HG03135 (cell line): ENCODE results near the gene PDE4D.

Source experiments
- ATAC-seq: cut with Tn5 transposase; IDR thresholded peaks from one replicate; pipeline ENCODE4 v1.9.1; 2021; ENCODE audit warnings: mild to moderate bottlenecking, moderate library complexity; ENCODE audit not compliant: unreplicated experiment

PDE4D gene

GRCh38 chr5:59562756-59563389 lies 330.7 kb downstream of the PDE4D start:
- peak; percentile 98 for ATAC-seq

- no peak for ATAC-seq
Observed at GRCh38 chr5:59560553-59560952, 333.0 kb downstream of the PDE4D start.

- no peak for ATAC-seq
Observed at GRCh38 chr5:59559847-59560246, 333.7 kb downstream of the PDE4D start.

GRCh38 chr5:59559323-59559722 lies 334.2 kb downstream of the PDE4D start:
- no peak for ATAC-seq

- no peak for ATAC-seq
Observed at GRCh38 chr5:59558501-59558900, 335.0 kb downstream of the PDE4D start.

GRCh38 chr5:59557572-59557971 lies 336.0 kb downstream of the PDE4D start:
- no peak for ATAC-seq

- no peak for ATAC-seq
Observed at GRCh38 chr5:59555596-59555995, 337.9 kb downstream of the PDE4D start.

GRCh38 chr5:59554501-59554900 lies 339.0 kb downstream of the PDE4D start:
- ATAC-seq, result no peak

GRCh38 chr5:59553992-59554391 lies 339.5 kb downstream of the PDE4D start:
- ATAC-seq, result no peak

GRCh38 chr5:59548807-59549357 lies 344.6 kb downstream of the PDE4D start:
- no peak for ATAC-seq

- no peak for ATAC-seq
Observed at GRCh38 chr5:59547731-59548130, 345.8 kb downstream of the PDE4D start.

GRCh38 chr5:59544573-59544972 lies 349.0 kb downstream of the PDE4D start:
- no peak for ATAC-seq

- ATAC-seq, result no peak
Observed at GRCh38 chr5:59543821-59544442, 349.6 kb downstream of the PDE4D start.

- no peak for ATAC-seq
Observed at GRCh38 chr5:59542851-59543820, 350.4 kb downstream of the PDE4D start.

GRCh38 chr5:59542306-59542705 lies 351.2 kb downstream of the PDE4D start:
- ATAC-seq, result no peak

GRCh38 chr5:59540366-59540765 lies 353.2 kb downstream of the PDE4D start:
- no peak for ATAC-seq

GRCh38 chr5:59538750-59539121 lies 354.8 kb downstream of the PDE4D start:
- ATAC-seq, result no peak

- no peak for ATAC-seq
Observed at GRCh38 chr5:59537961-59538749, 355.4 kb downstream of the PDE4D start.

GRCh38 chr5:59536875-59537274 lies 356.7 kb downstream of the PDE4D start:
- ATAC-seq, result no peak

GRCh38 chr5:59535561-59535960 lies 358.0 kb downstream of the PDE4D start:
- no peak for ATAC-seq

- ATAC-seq, result no peak
Observed at GRCh38 chr5:59533730-59534108, 359.8 kb downstream of the PDE4D start.
